Adipose tissue (tissue), 3 donors: Measurements from ENCODE around the gene NARF. TPM values are rescaled to one million over a fixed set of nuclear protein-coding genes. Genes with fewer than 3 reads are reported as not detected.
"Not testable (repeated sequence)": the region's sequence is repeated elsewhere in the genome, so short reads cannot be mapped to it uniquely, and the experiment has no call there.

ENCODE experiments used
- H3K27ac ChIP-seq: one replicate; pipeline ENCODE4 v1.5.1; 2013; ENCODE audit warnings: low read depth, low read length
- WGBS, 3 donors: extraction: QIAGEN DNeasy Blood & Tissue Kit; methylation state at CpG; one replicate each; pipeline ENCODE4 v1.1.7; 2013; 5-methylcytosine and 5-hydroxymethylcytosine counted together
- polyA plus RNA-seq, 3 donors: library from polyadenylated mRNA; stranded (reverse); fragments of 200-250 nt; gene quantifications; one replicate each; pipeline ENCODE4 v1.2.3, GENCODE V29; 2013
- donor health status: healthy with polysubstance abuse.
- donor health status: Bipolar disorder and iron deficiency.
- donor health status: healthy.

NARF gene
- polyA plus RNA-seq: 10 to 100 TPM; 45.6 to 72.2 (median 51.9) TPM

GRCh38 chr17:82458179-82458884 lies at the start of gene NARF:
TSS of gene NARF (plus strand) at chr17:82458741. CDS start at chr17:82458804, 63 bp downstream.
- 0 to 1% (median 0%) methylated on average over 65 to 85 of the region's 85 CpGs for WGBS, 3 donors
- peak within 1 kb of the TSS; percentile 100 for H3K27ac ChIP-seq

GRCh38 chr17:82408938-82409318 lies 49.6 kb upstream of the NARF start:
- 94 to 98% (median 95%) methylated on average over 21 of the region's 21 CpGs for WGBS, 3 donors
- H3K27ac ChIP-seq: no peak overlapping the region

DNA sequence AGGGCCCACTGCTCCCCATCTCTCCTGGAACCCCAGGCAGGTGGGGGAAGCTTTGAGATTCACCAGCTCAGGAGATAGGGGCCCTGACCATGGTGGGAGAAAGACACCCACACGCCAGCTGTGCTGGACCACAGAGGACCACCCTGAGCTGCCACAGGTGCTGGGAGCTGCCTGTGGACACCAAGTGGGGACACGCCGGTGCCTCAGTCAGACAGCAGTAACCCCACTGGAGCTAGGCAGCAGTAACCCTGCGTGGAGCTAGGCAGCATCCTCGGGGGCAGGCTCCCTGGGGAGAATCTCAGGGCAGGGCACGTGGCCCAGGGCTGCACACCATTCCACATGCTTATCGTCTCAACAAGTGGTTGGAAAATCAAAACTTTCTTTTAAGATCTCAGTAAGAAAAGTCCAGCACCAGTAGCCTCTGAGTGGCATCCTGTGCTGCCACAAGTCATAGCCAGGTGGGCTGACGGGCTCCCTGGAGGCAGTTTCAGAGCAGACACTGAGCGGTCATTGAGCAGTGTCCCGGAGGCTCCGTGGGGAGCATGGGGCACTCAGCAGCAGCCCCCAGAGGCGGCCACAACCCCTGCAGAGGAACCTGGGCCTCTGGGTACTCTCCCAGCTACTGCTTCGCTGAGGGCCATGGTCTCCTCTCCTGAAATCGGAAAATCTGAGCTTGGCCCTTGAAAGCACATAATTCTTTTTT lies 48.4 kb upstream of the NARF start:
- 86 to 91% (median 91%) methylated on average over 14 of the region's 14 CpGs for WGBS, 3 donors
- no peak overlapping the region for H3K27ac ChIP-seq

- H3K27ac ChIP-seq: no peak overlapping the region
- WGBS, 3 donors: 94 to 95% (median 95%) methylated on average over 24 of the region's 24 CpGs
Observed at GRCh38 chr17:82411396-82412053, 47.0 kb upstream of the NARF start.

GRCh38 chr17:82412081-82412480 lies 46.5 kb upstream of the NARF start:
- not testable (repeated sequence) for H3K27ac ChIP-seq
- 73 to 95% (median 93%) methylated on average over 10 to 16 of the region's 16 CpGs for WGBS, 3 donors

DNA sequence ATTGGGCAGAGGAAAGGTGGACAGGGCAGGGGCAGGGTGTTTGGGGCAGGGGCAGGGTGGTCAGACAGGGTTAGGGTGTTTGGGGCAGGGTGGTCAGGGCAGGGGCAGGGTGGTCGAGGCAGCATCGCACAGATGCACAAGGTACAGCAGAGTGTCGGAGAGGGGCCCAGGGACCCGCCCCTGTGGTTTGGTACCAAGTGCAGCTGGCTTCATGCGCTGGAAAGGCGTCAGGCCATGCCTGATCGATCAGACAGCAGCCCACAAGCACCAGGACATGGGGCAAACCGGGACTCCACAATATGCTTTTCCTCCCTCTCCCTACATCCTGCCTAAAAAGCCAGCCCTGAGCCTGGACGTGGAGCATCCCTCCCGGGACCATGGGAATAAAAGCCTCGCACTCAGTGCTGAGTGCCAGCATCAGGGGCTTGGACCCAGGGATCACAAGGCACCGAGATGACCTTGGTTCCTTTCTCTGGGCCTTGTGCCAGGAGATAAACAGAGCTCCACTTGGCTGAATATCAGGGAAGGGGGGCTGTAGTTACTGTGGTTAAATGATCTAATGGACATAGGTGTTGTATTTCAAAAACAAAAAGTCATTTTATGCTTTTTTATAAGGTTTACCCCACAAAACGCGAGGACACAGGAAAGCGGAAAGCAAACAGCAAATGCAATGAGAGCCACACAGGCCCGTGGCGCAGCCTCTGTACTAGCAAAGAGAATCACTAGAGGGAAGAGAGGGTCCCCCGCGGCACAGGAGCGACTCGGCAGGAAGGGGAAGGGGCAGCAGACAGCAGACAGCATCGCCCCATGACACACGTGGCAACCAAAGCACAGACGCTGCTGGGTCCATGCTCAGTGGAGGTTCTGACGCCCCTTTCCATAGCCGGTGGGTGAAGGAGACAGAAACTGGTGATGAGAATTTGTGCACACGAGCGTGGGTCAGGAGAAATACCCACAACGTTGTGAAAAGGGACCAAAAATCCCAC lies 45.7 kb upstream of the NARF start:
- WGBS, 3 donors: 56 to 92% (median 87%) methylated on average over 27 to 29 of the region's 29 CpGs
- no peak overlapping the region for H3K27ac ChIP-seq

GRCh38 chr17:82414548-82415281 lies 43.8 kb upstream of the NARF start:
- WGBS, 3 donors: 23 to 26% (median 26%) methylated on average over 38 of the region's 38 CpGs
- H3K27ac ChIP-seq: no peak overlapping the region

GRCh38 chr17:82415336-82415735 lies 43.2 kb upstream of the NARF start:
- H3K27ac ChIP-seq: no peak overlapping the region
- WGBS, 3 donors: 90 to 93% (median 92%) methylated on average over 26 of the region's 26 CpGs

- 84 to 97% (median 93%) methylated on average over 9 of the region's 9 CpGs for WGBS, 3 donors
Observed at GRCh38 chr17:82415786-82416185, 42.8 kb upstream of the NARF start.

GRCh38 chr17:82416264-82416663 lies 42.3 kb upstream of the NARF start:
- H3K27ac ChIP-seq: no peak overlapping the region
- 93 to 94% (median 94%) methylated on average over 4 of the region's 4 CpGs for WGBS, 3 donors

More at GRCh38 chr17:82415786-82416185, 42.8 kb upstream of the NARF start:
- H3K27ac ChIP-seq: no peak overlapping the region

DNA sequence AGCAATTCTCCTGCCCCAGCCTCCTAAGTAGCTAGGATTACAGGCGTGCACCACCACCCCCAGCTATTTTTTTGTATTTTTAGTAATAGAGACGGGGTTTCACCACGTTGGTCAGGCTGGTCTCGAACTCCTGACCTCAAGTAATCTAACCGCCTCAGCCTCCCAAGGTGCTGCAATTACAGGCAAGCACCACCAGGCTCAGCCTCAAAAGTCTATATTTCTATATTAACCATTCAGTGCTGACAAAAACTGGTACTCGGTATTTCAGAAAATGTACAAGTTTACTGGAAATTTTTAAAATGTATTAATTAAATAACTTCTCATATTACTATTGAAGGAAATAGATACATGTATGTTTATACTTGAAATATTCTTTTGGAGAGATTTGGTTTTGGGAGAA lies 41.8 kb upstream of the NARF start:
- 88 to 95% (median 88%) methylated on average over 6 of the region's 6 CpGs for WGBS, 3 donors
- H3K27ac ChIP-seq: no peak overlapping the region

DNA sequence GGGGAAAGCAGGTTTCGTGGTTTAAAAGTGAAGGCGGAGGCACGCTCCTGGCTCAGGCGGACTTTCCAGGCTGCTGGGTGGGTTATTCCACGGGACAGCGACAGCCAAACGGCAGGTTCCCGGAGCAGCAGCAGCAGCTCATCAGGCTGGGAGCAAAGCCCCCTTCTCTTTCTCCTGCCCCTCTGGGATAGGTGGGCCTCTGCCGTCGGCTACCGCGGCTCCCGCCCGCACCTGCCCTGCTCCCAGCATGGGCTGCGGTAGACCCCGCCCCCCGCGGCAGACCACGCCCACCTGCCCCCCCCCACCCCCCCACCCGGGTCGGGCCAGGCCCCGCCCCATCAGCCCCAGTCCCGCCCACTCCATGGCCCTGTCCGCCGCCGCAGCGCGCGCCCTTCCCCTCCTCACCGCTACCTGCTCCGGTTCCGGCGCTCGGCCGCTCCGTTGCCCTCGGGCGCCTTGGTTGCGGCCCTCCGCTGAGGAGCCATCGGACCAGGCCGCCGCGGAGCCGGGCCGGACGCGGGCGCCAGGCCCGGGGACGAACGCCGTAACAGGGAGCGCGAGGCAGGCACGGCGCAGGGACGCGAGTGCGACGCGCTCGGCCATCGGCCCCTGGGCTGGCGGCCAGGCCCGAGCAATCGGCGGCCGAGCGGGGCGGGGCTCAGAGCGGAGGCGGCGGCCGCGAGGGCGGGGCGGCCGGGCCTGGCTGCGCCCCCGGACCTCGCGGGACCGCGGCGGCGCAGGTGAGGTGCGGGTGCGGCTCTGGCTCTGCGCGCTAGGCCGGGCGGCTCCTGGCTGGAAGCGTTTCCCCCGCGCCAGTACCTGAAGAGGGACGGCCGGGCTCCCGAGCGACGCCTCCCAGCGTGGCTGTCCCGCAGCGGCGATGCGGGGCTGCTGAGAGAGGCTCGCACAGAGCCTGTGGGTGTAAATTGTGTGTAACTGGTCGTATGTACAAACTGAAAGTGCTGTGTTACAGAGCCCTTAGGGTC lies 40.2 kb upstream of the NARF start, which contains the start of the genes HEXD and OGFOD3:
Gene HEXD (plus strand): TSS at position 347 of the 986 bp plus-strand sequence. CDS start 1,453 bp downstream, outside the sequence.
Gene OGFOD3 (minus strand): TSS at position 586 of the 986 bp plus-strand sequence. CDS start 101 bp downstream, at position 485.
- WGBS, 3 donors: 1% methylated on average over 71 to 108 of the region's 108 CpGs
- H3K27ac ChIP-seq: no peak within 1 kb of the TSS

- WGBS, 3 donors: 57 to 83% (median 61%) methylated on average over 2 of the region's 2 CpGs
- H3K27ac ChIP-seq: no peak overlapping the region
Observed at GRCh38 chr17:82419540-82419939, 39.0 kb upstream of the NARF start.

DNA sequence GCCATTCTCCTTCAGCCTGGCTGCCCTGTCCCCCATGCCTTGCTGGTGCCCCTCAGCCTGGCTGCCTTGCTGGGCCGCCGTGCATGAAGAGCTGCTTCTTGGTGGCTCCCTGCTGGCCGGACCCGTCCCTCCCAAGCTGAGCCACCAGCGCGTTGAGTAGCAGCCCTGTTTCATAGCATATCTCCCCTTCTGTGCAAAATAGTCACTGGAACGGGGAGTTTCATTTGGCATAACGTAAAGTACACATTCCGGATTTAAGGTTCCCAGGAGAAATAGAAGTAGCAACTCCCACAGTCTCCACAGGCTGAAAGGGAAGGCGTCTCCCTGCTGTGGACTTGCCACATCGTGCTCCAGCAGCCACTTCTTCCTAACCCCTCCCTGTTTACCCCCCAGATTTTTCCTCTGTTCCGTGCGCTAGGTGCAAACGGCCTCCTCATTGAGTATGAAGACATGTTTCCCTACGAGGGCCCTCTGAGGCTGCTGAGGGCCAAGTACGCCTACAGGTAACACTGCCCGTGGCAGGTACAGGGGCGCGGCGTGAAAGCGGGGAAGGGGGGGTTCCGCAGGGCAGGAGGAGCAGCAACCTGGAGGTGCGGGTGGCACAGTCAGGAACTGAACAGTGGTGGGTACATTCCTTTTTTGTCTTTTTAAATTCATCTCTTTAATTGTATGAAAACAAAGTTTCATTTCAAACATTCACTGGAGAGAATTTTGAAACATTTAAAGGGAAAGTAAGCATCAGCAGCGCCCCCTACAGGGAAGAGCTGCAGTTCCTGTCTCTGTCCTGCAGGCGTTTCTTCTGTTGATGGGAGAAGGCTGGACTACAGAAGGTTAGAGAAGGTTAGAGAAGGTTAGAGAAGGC lies 34.3 kb upstream of the NARF start:
- WGBS, 3 donors: 65 to 83% (median 70%) methylated on average over 25 of the region's 25 CpGs
- no peak overlapping the region for H3K27ac ChIP-seq

DNA sequence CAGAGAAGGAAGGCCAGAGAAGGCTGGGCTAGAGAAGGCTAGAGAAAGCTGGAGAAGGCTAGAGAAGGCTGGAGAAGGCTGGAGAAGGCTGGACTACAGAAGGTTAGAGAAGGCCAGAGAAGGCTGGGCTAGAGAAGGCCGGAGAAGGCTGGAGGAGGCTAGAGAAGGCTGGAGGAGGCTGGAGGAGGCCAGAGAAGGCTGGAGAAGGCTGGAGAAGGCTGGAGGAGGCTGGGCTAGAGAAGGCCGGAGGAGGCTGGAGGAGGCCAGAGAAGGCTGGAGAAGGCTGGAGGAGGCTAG lies 33.7 kb upstream of the NARF start:
- no peak overlapping the region for H3K27ac ChIP-seq
- WGBS, 3 donors: 89 to 96% (median 93%) methylated on average over 2 of the region's 2 CpGs

- no peak overlapping the region for H3K27ac ChIP-seq
- 97 to 100% (median 98%) methylated on average over 3 of the region's 3 CpGs for WGBS, 3 donors
Observed at GRCh38 chr17:82428546-82428945, 30.0 kb upstream of the NARF start.
